HG03108 (cell line): ENCODE results near the gene TP53I13.

Experiments used
- ATAC-seq: cut with Tn5 transposase; IDR thresholded peaks from one replicate; pipeline ENCODE4 v1.9.1; 2021; ENCODE audit warnings: moderate library complexity; ENCODE audit not compliant: unreplicated experiment

The TP53I13 gene

GRCh38 chr17:29613856-29614255, 45.4 kb downstream of the TP53I13 start:
- ATAC-seq: no peak

- ATAC-seq: no peak
Observed at GRCh38 chr17:29614349-29615047, 46.0 kb downstream of the TP53I13 start.

- ATAC-seq: no peak
Observed at GRCh38 chr17:29615048-29615385, 46.5 kb downstream of the TP53I13 start.

DNA sequence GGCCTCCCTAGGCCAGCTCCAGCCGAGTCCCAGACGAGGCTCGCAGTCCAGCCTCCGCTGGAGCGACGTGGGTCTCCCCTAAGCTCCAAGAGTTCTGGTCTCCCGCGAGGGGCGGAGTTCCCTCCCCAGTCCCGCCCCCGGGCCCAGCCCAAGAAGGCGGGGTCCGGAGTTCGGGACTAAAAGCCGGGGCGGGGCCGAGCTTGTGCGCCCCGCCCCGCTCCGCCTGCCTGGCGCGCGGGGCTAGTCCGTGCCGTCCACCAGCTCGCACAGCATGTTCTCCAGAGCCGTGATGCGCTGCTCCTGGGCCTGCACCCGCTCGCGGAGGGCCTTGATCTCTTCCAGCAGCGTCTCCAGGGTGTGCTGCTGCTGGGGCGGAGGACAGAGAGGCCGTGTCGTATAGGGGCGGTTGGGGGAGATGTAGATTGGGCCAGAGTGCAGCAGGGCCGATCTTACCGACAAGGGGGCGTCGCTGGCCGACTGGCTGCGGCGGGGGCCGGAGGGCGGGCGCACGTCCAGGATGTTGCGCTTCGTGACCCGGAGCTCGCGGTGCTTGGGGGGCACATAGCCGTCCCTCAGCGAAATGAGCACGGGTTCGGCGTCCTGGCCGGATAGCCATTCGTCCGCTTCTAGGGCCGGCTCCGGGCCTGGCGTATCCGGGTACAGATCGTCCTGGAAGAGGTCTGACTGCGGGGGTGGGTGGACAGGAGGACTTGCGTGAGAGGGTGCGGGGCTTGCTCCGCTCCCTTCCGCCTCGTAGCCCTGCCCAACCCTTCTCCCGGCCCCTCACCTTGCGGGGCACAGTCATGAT, 47.2 kb downstream of the TP53I13 start:
- peak; percentile 57 for ATAC-seq

DNA sequence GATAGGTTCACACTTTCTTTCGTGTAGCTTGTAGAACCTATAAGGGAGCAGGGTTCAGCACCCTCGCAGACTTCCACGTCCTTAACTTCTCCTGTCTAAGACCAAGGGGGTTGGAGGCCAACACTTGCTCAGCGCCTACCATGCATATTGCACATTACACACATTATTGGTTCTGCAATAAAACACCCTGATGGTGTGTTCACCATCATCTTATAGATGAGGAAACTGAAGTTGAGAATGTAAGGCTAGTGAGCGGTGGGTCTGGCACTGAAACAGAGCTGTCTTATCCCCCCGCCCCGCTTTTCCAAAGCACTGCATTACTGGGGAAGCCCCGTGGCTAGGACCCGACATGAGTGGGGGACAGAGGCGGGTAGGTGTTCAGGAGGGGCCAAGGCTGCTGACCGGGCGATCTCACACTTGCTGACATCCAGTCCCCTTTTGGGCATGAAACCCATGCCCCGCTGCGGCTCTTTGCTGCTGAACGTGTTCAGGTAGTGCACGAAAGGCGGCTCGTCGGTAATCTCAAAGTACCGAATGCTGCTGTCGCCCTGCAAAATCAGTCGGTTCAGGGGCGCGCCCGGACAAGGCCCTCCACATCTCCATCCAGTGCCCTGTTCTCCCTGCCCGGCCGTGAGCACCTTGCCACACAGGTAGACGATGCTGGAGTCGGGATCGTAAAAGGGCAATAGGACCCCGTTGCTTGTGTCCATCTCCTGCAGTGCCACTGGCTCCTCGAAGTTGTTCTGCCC, 48.0 kb downstream of the TP53I13 start:
- no peak for ATAC-seq

GRCh38 chr17:29617125-29617480, 48.6 kb downstream of the TP53I13 start:
- peak; percentile 35 for ATAC-seq

DNA sequence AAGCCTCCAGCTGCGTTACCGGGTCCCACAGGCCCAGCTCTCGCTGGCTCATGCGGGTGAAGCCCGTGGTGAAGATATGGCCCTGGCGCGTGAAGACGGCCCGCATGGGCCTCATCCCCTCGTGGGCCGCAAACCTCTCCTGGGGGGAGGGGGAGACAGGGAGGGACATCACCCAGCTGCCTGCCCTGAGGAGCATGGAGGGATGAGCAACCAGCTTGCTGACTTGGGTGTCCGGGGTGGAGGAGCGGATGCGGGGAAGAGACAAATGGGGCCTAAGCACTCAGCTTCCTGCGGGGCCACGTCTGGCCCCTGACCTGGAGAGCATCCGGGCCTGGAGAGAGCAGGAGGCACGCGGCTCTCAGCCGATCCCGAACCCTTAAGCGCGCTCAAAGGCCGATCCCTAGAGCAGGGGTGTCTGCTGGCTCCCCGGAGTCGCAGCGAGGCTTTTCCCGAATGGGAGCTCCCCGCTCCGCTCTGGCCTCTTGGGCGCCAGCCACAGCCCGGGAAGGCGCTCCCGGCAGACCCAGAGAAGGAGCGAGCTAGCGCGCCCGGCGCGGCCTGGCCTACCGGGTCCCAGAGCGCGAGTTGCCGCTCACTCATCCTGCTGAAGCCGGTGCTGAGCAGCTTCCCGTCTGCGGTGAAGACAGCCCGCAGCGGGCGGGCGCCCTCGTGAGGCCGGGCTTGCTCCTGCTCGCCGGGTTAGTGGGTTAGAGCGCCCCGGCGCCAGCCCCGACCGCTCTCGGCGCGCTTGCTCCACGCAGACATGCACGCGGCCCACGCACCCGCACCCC, 49.2 kb downstream of the TP53I13 start:
- no peak for ATAC-seq

DNA sequence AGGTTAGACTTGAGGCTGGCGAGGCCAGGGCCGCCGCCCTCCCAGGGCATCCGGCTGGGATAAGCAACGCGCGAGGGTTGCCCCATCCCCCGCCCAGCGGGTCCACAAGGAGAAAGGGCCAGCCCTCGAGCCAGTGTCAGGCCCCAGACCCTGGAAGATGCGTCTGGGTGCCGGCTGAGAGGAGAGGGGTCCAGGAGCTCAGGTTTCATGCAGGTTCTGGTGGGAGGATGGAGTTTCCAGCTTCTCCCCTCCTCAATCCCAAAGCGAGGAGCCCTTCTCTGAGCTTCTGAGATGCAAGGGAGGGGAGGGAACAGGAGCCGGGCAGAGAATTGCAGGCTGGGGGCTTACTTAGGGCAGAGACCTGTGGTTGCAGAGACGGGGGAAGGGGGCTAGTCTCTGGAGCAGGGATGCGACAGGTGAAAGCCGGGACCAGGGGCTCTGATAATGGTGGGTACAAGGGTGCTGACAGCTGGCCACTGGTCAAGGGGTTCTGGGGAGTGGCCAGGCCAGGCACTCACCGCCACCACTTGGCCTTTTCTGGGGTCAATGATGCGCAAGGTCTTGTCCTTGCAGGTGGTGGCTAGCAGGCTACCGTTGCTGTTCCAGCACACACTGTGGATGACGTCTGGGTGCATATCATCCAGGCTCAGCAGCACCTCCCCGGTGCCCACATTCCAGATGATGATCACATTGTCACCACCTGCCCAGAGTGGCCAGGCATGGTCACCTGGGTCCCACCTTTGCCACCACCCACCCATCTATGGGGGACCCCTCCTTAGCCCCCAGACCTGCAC, 50.0 kb downstream of the TP53I13 start:
- ATAC-seq: no peak

GRCh38 chr17:29619251-29619650, 50.8 kb downstream of the TP53I13 start:
- no peak for ATAC-seq

DNA sequence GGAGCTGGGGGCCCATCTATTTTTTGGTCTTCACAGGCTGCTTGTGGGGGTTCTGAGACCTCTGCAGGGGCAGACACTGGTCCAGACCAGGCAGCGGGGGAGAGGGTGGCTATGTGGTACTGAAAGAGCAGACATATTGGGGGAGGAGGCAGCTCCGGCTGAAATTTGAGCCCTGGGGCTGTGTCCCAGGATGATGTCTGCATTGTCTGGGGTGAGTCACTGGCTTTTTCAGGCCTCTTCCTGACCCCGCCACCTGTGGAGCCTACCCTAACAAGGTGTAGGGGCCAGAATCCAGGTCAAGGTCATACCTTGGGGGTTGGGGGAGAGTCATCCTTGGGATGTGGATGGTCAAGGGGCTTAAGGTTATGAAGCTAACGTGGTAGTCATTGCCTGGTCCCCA, 51.8 kb downstream of the TP53I13 start:
- ATAC-seq: no peak

GRCh38 chr17:29620779-29621500, 52.4 kb downstream of the TP53I13 start:
- no peak for ATAC-seq

DNA sequence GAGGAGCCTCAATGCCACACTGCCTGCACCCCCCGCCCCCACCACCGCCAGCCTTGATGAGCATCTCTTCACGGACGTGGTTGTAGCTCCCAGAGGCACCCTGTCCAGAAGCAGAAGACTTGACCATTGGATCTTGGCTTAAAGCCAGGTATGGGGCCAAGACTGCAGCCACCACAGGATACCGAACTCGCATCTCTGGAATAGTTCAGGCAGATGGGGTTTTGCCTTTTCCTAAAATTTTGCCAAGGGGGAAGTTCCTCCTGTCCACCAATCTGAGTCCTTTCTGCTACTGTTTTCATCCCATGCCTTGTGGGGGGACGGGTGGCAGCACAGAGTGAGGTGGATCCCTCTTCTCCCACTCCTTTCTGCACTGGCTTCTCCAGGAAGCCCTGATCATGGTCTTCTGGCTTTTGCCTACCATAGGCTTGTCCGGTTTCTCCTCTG, 53.3 kb downstream of the TP53I13 start:
- ATAC-seq: no peak
